Ectodermal cell (in vitro differentiated cells): ENCODE data around the gene ZDHHC14.

ENCODE experiments used
- H3K27ac ChIP-seq: 2 replicates; pipeline ENCODE4 v1.7.0; 2013; ENCODE audit warnings: mild to moderate bottlenecking, low read depth, low read length; ENCODE audit not compliant: insufficient read depth, poor library complexity, severe bottlenecking
- H3K27me3 ChIP-seq: 2 replicates; pipeline ENCODE4 v1.7.0; 2013; ENCODE audit warnings: mild to moderate bottlenecking, low read length; ENCODE audit not compliant: insufficient read depth, control insufficient read depth, poor library complexity, severe bottlenecking
- H3K36me3 ChIP-seq: one replicate; pipeline ENCODE4 v1.7.0; 2013; ENCODE audit warnings: low read length; ENCODE audit not compliant: control insufficient read depth, insufficient read depth
- H3K4me1 ChIP-seq: one replicate; pipeline ENCODE4 v1.7.0; 2013; ENCODE audit warnings: low read length; ENCODE audit not compliant: control insufficient read depth, insufficient read depth
- H3K4me3 ChIP-seq: 2 replicates; pipeline ENCODE4 v1.7.0; 2013; ENCODE audit warnings: low read depth, low read length, control low read depth; ENCODE audit not compliant: insufficient read depth
- H3K9me3 ChIP-seq: 2 replicates; pipeline ENCODE4 v1.7.0; 2013; ENCODE audit warnings: mild to moderate bottlenecking, low read length, moderate library complexity; ENCODE audit not compliant: control insufficient read depth
- WGBS, 2 experiments: methylation state at CpG; one replicate each; pipeline ENCODE4 v1.1.7; 2013; ENCODE audit warnings: missing lambda C conversion rate in 2 of 2; 5-methylcytosine and 5-hydroxymethylcytosine counted together

The ZDHHC14 gene

GRCh38 chr6:157436219-157436943, 55.4 kb downstream of the ZDHHC14 start:
- Histone ChIP-seq H3K36me3 (no peaks in the 10 kb centered on the region), H3K4me1 (no peaks in the 10 kb centered on the region), H3K27ac (no peak overlapping the region), H3K4me3 (no peak overlapping the region), H3K9me3 (no peaks in the 10 kb centered on the region), H3K27me3 (no peaks in the 10 kb centered on the region)
- WGBS, 2 experiments, result 88 to 89% methylated on average over 13 of the region's 13 CpGs

- H3K9me3 ChIP-seq, result no peaks in the 10 kb centered on the region
- no peak overlapping the region for H3K27ac ChIP-seq
- H3K4me1 ChIP-seq, result no peaks in the 10 kb centered on the region
- H3K4me3 ChIP-seq, result no peak overlapping the region
- 90 to 91% methylated on average over 4 of the region's 4 CpGs for WGBS, 2 experiments
- H3K36me3 ChIP-seq, result no peaks in the 10 kb centered on the region
- H3K27me3 ChIP-seq, result no peaks in the 10 kb centered on the region
Measured at GRCh38 chr6:157436944-157437336, 56.0 kb downstream of the ZDHHC14 start.

GRCh38 chr6:157438611-157439111, 57.7 kb downstream of the ZDHHC14 start:
- Histone ChIP-seq H3K9me3 (no peaks in the 10 kb centered on the region), H3K4me3 (no peak overlapping the region), H3K36me3 (no peaks in the 10 kb centered on the region), H3K27me3 (no peaks in the 10 kb centered on the region), H3K4me1 (no peaks in the 10 kb centered on the region), H3K27ac (no peak overlapping the region)
- 94 to 95% methylated on average over 6 of the region's 6 CpGs for WGBS, 2 experiments

- Histone ChIP-seq H3K4me1 (no peaks in the 10 kb centered on the region), H3K4me3 (no peak overlapping the region), H3K9me3 (no peaks in the 10 kb centered on the region), H3K27ac (no peak overlapping the region), H3K36me3 (no peaks in the 10 kb centered on the region), H3K27me3 (no peaks in the 10 kb centered on the region)
- 100% methylated on average over 1 of the region's 1 CpG; no CpG with 5 or more reads in 1 of the 2 experiments for WGBS, 2 experiments
Measured at GRCh38 chr6:157440171-157440570, 59.2 kb downstream of the ZDHHC14 start.

GRCh38 chr6:157442291-157442690, 61.3 kb downstream of the ZDHHC14 start:
- Histone ChIP-seq H3K27ac (no peak overlapping the region), H3K27me3 (no peaks in the 10 kb centered on the region), H3K4me3 (no peak overlapping the region), H3K4me1 (no peaks in the 10 kb centered on the region), H3K9me3 (no peaks in the 10 kb centered on the region), H3K36me3 (no peaks in the 10 kb centered on the region)
- 93 to 95% methylated on average over 12 of the region's 12 CpGs for WGBS, 2 experiments

GRCh38 chr6:157443066-157443800, 62.2 kb downstream of the ZDHHC14 start:
- H3K4me1 ChIP-seq, result no peaks in the 10 kb centered on the region
- H3K9me3 ChIP-seq, result no peaks in the 10 kb centered on the region
- no peaks in the 10 kb centered on the region for H3K36me3 ChIP-seq
- H3K27me3 ChIP-seq, result no peaks in the 10 kb centered on the region
- no peak overlapping the region for H3K27ac ChIP-seq
- no peak overlapping the region for H3K4me3 ChIP-seq
- 91 to 95% methylated on average over 6 of the region's 6 CpGs for WGBS, 2 experiments

GRCh38 chr6:157445277-157446009, 64.5 kb downstream of the ZDHHC14 start:
- no peaks in the 10 kb centered on the region for H3K27me3 ChIP-seq
- WGBS, 2 experiments, result 96 to 97% methylated on average over 8 to 10 of the region's 10 CpGs
- no peaks in the 10 kb centered on the region for H3K9me3 ChIP-seq
- H3K4me1 ChIP-seq, result no peaks in the 10 kb centered on the region
- no peaks in the 10 kb centered on the region for H3K36me3 ChIP-seq
- no peak overlapping the region for H3K27ac ChIP-seq
- H3K4me3 ChIP-seq, result no peak overlapping the region

GRCh38 chr6:157447735-157448134, 66.7 kb downstream of the ZDHHC14 start:
- Histone ChIP-seq H3K4me1 (no peaks in the 10 kb centered on the region), H3K9me3 (no peaks in the 10 kb centered on the region), H3K36me3 (no peaks in the 10 kb centered on the region), H3K27me3 (no peaks in the 10 kb centered on the region), H3K27ac (no peak overlapping the region), H3K4me3 (no peak overlapping the region)
- WGBS, 2 experiments, result 97 to 100% methylated on average over 2 to 3 of the region's 3 CpGs

GRCh38 chr6:157449610-157450009, 68.6 kb downstream of the ZDHHC14 start:
- no peak overlapping the region for H3K4me3 ChIP-seq
- WGBS, 2 experiments, result 79 to 87% methylated on average over 6 of the region's 6 CpGs
- H3K4me1 ChIP-seq, result no peaks in the 10 kb centered on the region
- no peaks in the 10 kb centered on the region for H3K27me3 ChIP-seq
- H3K36me3 ChIP-seq, result no peaks in the 10 kb centered on the region
- H3K27ac ChIP-seq, result no peak overlapping the region
- H3K9me3 ChIP-seq, result no peaks in the 10 kb centered on the region
